Measurements from ENCODE around the gene IL20RA.

GRCh38 chr6:137001299-137001976, 43.3 kb downstream of the IL20RA start:
- TF ChIP-seq CTCF (IDR thresholded peaks at IDR 0.05; ENCODE audit: low read length) (no peak), EZH2phosphoT487 (IDR thresholded peaks at IDR 0.05; ENCODE audit: low read length) (no peak), EZH2 (optimal IDR thresholded peaks at IDR 0.05; ENCODE audit: low read depth, low read length) (no peak)

Data from MM.1S (cell line).